ENCODE measurements around the gene NXN. TPM values are rescaled to one million over a fixed set of nuclear protein-coding genes. Genes with fewer than 3 reads are reported as not detected.
"Not testable (repeated sequence)": the region's sequence is repeated elsewhere in the genome, so short reads cannot be mapped to it uniquely, and the experiment has no call there.

NXN gene
- total RNA-seq, 6 experiments from 2014 or later = 81.7 to 93.8 (median 92.2) TPM

- Mint-ChIP-seq H3K4me1 (ENCODE audit: low read depth) (peaks cover 87% of the 10 kb centered on the region), H3K27me3 (ENCODE audit: insufficient read depth) (peaks cover 7% of the 10 kb centered on the region), H3K27ac (peak overlapping the region; percentile 96), H3K36me3 (ENCODE audit: low read depth) (peaks cover 49% of the 10 kb centered on the region), H3K4me3 (peak overlapping the region; percentile 36), H3K9me3 (peaks cover 6% of the 10 kb centered on the region)
- TF ChIP-seq CTCF (IDR thresholded peaks at IDR 0.05) = no peak
- DNase-seq = no peak
Measured at GRCh38 chr17:913207-913606, 66.4 kb downstream of the NXN start.

- peak; percentile 73 for DNase-seq
- peaks cover 85% of the 10 kb centered on the region for H3K4me1 Mint-ChIP-seq (ENCODE audit: low read depth)
- peaks cover 4% of the 10 kb centered on the region for H3K27me3 Mint-ChIP-seq (ENCODE audit: insufficient read depth)
- H3K27ac Mint-ChIP-seq = peak overlapping the region; percentile 96
- no peaks in the 10 kb centered on the region for H3K9me3 Mint-ChIP-seq
- H3K4me3 Mint-ChIP-seq = peak overlapping the region; percentile 86
- H3K36me3 Mint-ChIP-seq (ENCODE audit: low read depth) = peaks cover 28% of the 10 kb centered on the region
- no peak for TF ChIP-seq CTCF (IDR thresholded peaks at IDR 0.05)
Measured at GRCh38 chr17:909642-910323, 69.8 kb downstream of the NXN start.

GRCh38 chr17:907725-908124 lies 71.9 kb downstream of the NXN start:
- Mint-ChIP-seq H3K36me3 (ENCODE audit: low read depth) (peaks cover 10% of the 10 kb centered on the region; the same call in 1 of the 2 replicates), H3K27me3 (ENCODE audit: insufficient read depth) (peaks cover 3% of the 10 kb centered on the region), H3K9me3 (no peaks in the 10 kb centered on the region), H3K4me1 (ENCODE audit: low read depth) (peaks cover 88% of the 10 kb centered on the region), H3K27ac (peak overlapping the region; percentile 96; the same call in 1 of the 2 replicates), H3K4me3 (no peak overlapping the region)
- TF ChIP-seq CTCF (IDR thresholded peaks at IDR 0.05) = no peak
- no peak for DNase-seq

GRCh38 chr17:905708-906107 lies 73.9 kb downstream of the NXN start:
- not testable (repeated sequence) for H3K9me3 Mint-ChIP-seq; DNase-seq; H3K4me3 Mint-ChIP-seq; H3K27ac Mint-ChIP-seq; H3K27me3 Mint-ChIP-seq (ENCODE audit: insufficient read depth); H3K36me3 Mint-ChIP-seq (ENCODE audit: low read depth)
- H3K4me1 Mint-ChIP-seq (ENCODE audit: low read depth) = peaks cover 88% of the 10 kb centered on the region

- Mint-ChIP-seq H3K4me1 (ENCODE audit: low read depth) (peaks cover 83% of the 10 kb centered on the region), H3K27me3 (ENCODE audit: insufficient read depth) (peaks cover 2% of the 10 kb centered on the region)
Measured at GRCh38 chr17:903691-904481, 75.7 kb downstream of the NXN start.

More at GRCh38 chr17:903691-904481, 75.7 kb downstream of the NXN start:
- H3K27ac Mint-ChIP-seq = peak overlapping the region; percentile 98
- TF ChIP-seq CTCF (IDR thresholded peaks at IDR 0.05) = no peak
- H3K4me3 Mint-ChIP-seq = peak overlapping the region; percentile 75
- DNase-seq = peak; percentile 93
- no peaks in the 10 kb centered on the region for H3K9me3 Mint-ChIP-seq
- 0 out of 2 replicates have a peak, but pooled peaks cover under 1% of the 10 kb centered on the region for H3K36me3 Mint-ChIP-seq (ENCODE audit: low read depth)
